ENCODE measurements around the gene CEP41.
A peak's percentile ranks its signal among the peaks of the same experiment; 100 is the strongest.

CEP41 gene, protein sequence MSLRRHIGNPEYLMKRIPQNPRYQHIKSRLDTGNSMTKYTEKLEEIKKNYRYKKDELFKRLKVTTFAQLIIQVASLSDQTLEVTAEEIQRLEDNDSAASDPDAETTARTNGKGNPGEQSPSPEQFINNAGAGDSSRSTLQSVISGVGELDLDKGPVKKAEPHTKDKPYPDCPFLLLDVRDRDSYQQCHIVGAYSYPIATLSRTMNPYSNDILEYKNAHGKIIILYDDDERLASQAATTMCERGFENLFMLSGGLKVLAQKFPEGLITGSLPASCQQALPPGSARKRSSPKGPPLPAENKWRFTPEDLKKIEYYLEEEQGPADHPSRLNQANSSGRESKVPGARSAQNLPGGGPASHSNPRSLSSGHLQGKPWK
- 3.7 to 8.3 (median 4.7) reads per million in 4 donors for total RNA-seq

DNA sequence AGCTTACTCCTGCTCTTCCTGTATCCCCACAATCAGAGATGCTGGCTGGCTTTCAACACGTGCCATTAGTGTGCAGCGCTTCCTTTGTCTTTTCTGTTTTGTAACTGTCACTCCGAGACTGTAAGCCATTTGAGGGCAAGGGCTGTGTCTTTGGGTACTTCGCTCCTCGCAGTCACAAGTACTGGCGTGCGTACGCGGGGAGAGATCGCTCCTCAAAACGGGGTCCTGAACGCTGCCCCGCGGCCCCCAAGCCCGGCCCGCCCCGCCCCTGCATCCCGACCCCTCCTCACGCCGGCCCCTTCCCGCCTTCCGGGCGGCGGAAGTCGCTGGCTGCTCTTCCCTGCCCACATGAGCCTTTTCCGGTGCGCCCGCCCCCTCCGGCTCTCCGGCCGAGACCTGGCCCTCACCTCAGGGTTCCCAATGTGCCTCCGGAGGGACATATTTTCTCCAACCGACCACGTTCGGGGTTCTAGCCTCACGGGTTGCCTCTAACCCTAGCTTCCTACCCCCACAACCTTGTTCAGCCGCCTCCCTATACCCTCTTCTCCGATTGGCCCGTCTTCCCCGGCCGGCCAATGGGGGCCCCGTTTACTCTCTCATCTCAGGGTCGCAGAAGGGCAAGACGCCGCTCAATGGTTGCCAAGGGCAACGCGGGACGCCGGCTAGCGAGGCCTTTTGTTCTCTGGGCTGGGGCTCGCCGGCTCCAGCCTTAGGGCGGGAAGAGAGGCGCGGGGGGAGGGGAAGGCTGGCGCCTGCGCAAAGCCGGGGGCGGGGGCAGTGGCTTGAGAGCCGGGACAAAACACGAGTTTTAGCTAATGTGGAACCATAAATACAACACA lies at the start of gene CEP41:
TSS of gene CEP41 (minus strand) at position 490 of the 839 bp plus-strand sequence. CDS start at position 440, 50 bp downstream.
- DNase-seq = peak; percentile 73 to 94 (median 82)

DNA sequence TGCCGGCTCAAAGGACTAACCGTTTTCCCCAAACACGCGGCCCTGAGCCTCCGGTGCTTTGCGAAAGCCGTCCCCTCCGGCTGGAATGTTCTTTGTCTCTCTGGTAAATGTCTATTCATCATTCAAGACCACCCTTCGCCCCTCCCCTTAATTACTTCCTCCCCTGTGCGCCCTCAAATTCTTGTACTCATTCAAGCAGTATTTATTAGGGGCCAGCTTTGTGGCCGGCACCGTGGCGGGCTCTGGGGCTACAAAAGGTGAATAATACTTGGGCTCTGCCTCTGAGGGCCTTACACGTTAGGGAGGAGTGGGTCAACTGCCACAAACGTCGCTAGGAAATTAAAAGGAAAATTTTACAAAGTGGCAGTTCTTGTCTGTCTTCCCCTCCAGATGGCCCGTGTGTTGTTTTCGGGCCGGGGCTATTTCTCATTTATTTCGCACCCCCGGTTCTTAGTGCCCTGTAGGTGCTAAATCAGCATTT lies 49.5 kb upstream of the CEP41 start:
- DNase-seq = no peak

DNA sequence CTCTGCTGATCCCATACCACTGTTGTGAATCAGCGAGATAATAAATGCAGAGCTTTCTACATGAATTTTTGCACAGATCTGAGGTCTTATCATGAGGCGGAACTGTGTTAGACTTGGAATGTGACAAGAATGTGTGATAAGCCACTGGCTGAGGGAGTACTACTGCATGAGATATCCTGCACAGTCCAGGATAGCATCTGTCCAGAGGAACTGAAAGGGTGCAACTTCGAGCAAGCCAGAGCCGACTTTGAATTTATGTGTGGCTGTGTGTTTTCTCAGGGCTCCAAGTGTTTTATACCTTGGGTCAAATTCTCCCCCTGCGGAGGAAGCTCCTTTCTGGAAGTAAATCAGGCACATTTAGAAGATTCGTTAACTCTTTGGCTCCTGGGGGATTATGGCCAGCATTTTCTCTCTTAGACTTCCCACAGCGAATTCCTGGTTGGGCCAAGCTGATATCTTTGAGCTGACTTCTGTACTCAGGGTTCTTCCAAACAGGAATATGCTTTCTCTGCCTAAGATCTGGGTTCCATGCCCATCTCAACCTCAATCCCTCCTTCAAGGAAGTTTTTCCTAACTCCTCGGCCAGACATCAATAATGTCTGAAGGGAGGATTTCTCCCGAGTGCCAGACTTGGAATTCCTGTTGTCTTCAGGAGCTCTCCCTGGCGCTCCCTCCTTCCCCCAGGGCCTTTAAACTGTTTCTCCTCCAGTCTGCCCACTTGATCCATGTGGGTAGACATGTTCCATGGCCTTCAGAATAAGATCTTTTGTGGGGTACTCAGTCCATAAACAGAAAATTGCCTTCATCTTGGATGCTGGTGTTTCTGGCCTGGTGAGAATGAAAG lies 48.5 kb upstream of the CEP41 start:
- DNase-seq = no peak

DNA sequence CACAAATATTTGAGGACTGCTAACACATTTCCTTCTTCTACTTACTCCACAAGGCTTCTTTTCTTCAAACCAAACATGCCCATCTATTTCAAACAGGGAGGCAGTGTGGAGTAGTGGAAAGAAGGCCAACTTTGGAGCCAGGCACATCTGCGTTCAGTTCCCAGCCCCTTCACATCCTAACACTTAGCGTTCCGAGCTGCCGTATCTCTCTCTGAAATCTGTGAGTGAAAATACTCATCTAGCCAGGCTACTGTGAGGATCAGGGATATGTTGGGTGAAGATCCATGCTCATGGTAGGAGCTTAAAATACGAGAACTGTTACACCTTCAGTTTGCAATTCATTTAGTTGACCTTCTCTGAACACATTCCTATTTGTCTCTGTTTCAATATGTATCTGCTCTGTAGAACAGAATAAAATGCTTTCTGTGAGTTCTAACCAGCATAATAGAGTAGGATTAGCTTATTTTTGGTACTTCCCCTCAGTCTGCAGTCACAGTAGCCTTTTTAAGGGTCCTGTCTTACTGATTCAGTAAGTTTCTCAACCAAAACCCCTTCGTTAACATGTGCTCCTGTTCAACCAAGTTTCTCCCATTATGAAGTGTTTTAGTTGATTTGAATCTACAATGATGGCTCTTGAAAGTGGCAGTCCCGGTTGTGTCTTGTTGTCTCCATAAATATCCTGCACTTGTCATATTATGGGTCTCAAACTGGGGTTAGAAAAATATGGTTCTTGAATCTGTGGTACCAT lies 47.8 kb upstream of the CEP41 start:
- DNase-seq = no peak

DNA sequence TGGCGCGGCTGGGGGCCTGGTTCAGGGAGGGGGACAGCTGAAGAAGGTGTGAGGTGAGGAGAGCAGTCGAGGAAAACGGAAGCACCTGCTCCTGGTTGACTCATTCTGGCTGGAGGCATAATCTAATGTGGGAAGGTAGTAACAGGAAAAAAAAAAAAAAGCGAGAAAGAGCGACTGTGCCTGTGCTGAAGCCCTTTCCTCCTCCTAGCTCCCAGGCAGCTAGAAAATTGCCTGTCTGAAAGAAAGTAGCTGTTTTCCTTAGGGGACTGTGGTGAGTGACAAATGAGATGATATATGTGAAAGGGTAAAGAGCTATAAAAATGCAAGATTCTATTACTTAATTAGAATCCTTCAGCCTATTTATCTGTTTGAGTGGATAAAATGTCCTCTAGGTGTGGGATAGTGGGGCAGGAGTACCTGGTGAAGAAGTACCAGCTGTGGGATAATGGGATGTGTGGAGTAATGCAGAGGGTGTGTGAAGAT lies 46.2 kb upstream of the CEP41 start:
- DNase-seq = no peak

DNA sequence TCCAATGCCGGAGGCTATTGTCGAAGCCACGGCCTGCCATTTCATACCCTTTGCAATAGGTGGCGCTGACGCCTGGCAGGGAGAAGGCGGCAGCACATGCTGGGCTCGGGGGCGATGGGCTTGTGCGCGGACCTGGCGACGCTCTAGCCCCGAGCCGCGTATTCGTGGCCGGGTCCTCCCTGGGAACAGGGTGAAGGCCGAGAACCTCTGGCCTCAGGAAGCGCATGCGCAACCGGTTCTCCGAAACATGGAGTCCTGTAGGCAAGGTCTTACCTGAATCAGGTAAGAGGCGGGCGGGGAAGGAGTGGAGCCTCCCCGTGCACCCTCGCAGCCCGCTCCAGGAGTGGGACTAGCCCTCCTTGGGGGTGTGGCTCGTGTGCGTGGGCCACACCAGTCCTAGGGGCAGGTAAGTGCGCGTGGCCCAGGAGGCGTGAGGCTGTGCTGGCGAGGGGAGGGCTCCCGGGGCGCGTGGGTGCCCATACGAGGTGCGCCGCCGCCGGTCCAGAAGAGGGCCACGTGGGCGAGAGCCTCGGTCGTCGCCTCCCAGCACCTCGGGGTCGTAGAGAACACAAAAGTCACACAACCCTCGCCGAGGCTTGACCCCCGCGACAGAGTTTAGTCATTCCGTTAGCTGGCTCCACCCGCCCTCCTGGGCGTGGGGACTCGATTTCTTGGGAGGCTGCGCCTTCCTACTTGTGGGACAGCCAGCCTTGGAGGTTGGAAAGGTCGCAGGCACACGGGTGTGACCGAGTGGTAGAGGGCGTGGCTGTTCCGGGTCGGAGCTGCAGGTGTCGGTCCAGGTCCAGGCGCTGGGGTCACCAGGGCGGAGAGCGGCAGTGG lies 45.5 kb upstream of the CEP41 start:
- DNase-seq = peak; percentile 12 to 53 (median 32)

DNA sequence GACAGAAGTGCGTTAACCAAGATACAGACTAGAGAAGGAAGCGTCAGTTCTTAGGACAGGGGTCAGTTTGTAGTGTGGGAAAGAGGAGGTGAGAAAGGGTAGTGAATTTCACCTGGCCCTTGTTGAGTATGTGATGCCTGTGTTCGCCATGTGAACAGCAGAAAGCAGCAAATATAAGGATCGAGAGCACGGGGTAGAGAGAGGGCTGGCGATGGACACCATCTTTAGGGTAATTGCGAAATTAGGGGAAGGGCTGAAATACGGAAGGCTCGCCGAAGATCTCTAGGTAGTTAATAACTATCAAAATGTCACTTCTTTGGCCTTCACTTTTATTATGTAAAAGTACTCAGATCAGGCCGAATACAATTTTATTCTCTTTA lies 44.9 kb upstream of the CEP41 start:
- DNase-seq = no peak

DNA sequence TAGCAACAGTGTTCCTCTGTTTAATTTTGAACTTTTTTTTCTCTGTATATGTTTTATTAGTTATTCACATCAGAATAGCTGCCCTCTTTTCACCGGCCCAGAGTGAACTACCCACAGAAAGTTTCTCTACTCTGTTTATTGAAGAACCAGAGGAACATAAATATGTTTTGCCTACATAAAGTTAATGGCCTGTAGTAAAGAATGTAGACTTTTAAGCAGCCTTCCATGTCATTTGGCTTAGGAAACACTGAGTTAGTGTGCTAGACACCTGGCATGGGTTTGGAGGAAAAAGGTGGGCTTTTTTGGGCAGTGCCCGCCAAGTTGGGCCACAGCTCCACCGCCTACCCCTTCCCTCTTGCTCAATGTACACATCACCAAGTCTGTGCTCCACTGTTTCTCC lies 42.2 kb upstream of the CEP41 start:
- DNase-seq = no peak

DNA sequence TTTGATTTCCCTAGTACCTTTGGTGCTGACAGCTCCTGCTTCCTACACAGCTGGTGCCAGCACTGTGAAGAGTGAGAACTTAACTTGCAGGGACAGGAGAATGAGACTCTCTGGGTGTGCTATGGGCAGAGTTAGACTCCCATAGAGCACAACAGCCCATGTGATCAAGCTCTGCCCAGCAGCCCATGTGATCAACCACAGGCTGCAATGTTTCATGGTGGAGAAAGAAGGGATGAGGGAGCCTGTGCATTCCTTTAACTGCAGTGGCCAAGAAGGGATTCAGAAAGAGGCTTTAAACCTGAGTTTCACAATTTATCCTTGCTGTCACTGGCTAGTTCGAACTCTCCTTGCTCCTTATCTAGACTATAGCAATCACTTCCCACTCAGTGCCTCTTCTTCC lies 41.1 kb upstream of the CEP41 start:
- no peak for DNase-seq

DNA sequence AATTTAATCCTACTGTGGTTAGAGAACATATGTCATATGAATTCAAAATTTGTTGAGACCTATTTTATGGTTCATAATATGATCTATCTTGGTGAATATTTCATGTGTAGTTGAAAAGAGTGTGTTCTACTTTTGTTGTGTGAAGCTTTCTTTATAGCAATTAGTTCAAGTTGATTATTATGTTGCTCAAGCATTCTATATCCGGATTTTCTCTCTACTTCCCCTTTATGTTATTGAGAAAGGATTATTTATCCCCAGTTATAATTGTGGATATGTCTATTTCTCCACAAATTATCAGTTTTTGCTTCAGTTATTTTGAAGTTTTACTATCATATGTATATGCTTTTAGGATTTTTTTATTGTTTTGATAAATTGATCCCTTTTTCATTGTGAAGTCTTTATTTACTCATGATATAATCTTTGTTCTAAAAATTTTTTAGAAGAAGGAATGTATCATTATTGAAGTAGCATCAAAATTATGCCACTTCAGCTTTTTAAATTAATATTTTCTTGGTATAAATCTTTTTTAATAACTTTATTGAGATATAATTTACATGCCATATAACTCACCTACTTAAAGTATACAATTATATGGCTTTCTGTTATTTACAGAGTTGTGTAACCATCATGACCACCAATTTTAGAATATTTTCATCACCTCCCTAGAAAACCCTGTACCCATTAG lies 39.0 kb upstream of the CEP41 start:
- DNase-seq = no peak

DNA sequence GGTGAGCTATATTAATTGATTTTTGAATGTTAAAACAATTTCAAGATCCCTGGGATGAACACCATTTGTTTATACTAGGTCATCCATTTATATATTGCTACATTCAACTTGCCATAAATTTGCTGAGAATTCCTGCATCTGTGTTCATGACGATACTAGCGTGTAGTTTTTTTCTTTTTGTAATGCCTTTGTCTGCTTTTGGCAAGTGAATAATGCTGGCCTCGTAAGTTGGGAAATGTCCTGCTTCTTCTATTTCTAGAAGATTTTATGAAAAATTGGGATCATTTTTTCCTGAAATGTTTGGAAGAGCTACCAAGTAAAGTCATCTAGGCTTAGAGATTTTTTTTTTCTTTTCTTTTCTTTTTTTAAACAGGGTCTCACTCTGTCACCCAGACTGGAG lies 38.2 kb upstream of the CEP41 start:
- DNase-seq = no peak

DNA sequence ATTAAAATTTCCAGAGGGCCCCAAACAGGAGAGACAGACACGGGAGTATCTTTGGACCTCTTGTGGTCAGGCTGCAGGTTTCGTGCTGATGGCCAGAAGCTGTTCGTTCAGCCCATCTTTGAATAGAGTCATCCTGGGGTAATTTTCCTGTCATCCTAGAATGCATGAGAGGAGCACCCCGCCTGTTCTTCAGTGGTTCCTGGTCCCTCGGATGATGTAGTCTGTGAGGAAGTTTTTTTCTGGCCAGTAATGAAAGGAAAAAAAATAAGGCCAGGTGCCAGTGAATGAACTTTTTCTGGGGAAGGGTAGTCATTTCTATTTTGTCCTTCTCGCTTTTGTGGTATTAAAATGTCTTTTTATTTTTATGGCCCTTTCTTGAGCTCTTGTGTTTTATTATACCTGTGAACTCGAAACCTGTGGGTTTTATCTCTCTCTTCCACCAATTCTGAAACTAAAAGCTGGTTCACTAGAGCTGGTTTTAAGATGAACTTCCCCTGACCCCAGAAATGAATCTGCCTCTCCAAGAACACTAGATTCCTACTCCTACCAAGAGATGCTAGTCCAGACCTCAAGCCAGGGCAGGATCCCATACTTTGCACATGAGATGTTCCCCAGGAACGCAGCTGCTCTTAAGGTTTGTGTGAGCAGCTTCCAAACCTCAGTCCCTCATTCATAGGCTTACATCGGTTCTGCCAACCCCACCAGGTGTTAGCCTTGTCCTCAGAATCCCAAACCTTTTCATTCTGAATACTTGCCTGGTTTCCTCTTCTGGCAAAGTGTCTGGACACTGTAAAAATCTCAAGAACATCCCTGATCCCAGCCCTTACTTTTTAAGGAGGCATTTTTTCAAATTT lies 35.7 kb upstream of the CEP41 start:
- DNase-seq = no peak

DNA sequence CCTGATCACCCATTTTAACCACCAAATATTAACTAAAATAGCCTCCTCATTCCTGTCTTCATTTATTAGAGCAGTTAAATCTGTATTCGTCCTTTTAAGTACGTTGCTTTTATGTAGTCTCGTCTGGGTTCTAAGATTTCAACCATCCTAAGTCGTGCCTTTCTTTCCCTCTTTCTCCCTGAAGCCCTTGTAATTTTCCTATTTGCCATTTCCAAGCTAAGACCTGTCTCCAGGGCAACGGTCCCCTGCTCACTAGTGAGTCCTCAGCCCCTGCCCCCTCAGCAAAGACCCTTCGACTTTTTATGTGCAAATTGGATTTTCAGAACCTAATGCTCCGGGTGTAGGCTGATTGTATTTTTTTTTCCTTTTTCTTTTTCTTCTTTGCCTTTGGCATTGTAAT lies 35.0 kb upstream of the CEP41 start:
- no peak for DNase-seq

DNA sequence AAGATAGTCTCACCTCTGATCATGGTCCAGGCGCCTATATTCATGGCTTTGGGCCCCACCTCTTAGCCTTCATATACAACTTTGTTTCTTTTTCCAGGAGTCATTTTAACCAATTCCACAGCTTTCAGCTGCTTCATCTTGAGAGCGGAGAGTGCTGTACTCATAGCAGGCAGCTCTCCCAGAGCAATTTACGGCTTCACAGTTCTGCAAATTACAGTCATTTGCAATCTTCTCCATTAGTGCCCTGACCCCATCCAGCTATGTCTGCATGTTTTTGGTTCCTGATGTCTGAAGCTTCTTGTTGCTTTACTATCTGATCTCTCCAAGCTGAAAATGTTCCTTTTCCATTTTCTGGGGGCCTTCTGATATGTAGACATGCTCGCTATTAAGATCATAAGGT lies 33.1 kb upstream of the CEP41 start:
- no peak for DNase-seq

DNA sequence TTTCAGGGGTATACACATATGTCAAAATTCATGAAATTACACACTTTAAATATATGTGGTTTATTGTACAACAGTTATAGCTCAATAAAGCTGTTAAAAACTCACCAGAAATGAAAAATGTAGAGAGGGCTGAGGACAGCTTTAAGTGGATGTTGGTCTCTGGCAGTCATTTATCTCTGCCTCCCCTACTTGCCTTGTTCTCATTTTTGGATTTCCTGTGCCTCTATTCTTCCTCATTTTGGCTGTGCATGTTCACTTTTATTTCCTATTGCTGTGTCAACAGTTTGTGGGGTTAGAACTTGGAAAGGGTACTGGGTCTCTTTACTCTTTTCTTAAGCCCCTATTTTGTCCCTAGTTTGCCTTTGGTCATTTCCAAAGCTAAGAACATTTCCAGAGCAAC lies 32.5 kb upstream of the CEP41 start:
- DNase-seq = no peak

DNA sequence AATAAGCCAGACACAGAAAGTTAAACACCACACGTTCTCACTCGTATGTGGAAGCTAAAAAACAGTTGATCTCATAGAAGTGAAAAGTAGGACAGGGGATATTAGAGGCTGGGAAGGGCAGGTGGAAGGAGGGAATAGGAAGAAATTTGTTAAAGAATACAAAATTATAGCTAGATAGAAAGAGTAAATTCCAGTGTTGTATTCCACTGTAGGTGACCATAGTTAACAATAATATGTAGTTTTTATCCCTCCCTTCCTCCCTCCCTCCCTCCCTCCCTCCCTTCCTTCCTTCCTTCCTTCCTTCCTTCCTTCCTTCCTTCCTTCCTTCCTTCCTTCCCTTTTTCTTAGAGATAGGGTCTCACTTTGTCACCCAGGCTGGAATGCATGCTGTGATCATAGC lies 31.2 kb upstream of the CEP41 start:
- no peak for DNase-seq

DNA sequence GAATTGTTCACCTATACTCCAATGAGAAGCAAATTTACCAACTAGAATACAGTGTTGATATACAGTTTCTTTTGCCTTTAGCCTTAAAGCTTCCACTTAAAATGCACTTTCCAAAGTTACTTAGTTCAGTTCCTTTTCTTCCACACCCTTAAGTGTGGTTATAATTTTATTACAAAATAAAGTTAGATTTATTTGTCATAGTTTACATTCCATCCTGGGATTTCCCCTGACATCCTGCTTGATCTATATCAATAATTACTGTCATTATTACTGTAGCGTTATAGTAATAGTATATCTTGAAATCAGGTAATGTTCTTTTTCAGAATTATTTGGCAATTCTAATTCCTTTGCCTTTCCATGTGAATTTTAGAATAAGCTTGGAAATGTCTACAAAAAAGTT lies 27.8 kb upstream of the CEP41 start:
- no peak for DNase-seq

DNA sequence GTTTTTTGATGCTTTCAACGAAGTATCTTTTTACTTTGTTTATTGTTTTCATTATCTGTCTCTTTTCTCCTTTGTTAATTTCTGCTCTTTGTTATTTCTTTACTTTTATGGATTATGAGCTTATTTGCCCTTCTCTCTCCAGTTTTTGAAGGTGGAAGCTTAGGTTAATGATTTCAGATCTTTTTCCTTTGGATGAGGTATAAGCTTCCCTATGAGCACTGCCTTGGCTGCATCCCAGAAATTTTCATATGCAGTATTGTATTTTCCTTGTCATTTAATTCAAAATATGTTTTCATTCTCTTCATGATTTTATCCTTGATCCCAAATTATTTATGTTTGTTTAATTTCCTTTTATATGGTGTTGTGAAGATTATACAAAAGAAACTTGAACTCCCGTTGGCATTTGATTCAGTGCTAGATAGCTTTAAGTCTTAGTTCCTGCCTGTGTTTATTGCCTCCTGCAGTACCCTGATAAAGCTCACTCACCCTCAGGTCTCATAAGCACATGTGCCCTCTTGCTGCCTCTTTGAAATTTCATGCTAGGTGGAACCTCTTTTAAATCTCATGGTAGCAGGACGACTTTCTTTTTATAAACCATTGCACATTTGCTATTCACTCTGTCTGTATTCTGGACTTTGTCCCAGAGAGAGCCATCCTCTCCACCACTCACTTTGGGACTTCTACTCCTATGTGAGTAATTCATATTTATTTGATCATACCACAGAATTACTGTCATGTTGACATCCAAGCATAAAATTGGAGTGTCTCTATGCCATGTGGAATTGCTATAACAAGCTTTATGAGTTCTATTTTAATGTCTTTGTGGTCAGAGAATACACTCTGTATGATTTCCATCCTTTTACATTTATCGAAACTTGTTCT lies 23.0 kb upstream of the CEP41 start:
- no peak for DNase-seq

Measured in T-helper 1 cell (primary cell).